GM19467 (cell line): Measurements from ENCODE around the gene ZNF582.
"Not testable (repeated sequence)": the region's sequence is repeated elsewhere in the genome, so short reads cannot be mapped to it uniquely, and the experiment has no call there.

Experiments used
- ATAC-seq: cut with Tn5 transposase; IDR thresholded peaks from one replicate; pipeline ENCODE4 v1.9.1; 2021; ENCODE audit warnings: mild to moderate bottlenecking, moderate library complexity; ENCODE audit not compliant: unreplicated experiment

Gene ZNF582

DNA sequence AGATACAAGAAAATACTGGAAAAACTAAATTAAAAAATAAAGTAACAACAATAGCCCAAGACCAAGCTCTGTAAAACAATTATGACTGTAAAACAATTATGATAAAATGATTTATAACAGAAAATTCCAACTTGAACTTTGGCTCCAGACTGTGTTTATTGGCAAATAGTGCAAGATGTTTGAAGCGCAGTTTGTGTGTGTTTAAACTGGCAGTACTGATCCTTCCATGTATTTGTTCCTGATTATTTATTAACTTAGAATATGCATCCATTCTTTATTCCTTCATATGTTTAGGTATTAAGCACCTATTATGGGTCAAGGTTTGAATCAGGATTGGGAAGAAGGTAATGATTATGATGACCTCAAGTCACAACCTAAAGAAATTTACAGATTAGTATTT, 37.8 kb downstream of the ZNF582 start:
- no peak for ATAC-seq

GRCh38 chr19:56351208-56351607, 42.1 kb downstream of the ZNF582 start:
- no peak for ATAC-seq

DNA sequence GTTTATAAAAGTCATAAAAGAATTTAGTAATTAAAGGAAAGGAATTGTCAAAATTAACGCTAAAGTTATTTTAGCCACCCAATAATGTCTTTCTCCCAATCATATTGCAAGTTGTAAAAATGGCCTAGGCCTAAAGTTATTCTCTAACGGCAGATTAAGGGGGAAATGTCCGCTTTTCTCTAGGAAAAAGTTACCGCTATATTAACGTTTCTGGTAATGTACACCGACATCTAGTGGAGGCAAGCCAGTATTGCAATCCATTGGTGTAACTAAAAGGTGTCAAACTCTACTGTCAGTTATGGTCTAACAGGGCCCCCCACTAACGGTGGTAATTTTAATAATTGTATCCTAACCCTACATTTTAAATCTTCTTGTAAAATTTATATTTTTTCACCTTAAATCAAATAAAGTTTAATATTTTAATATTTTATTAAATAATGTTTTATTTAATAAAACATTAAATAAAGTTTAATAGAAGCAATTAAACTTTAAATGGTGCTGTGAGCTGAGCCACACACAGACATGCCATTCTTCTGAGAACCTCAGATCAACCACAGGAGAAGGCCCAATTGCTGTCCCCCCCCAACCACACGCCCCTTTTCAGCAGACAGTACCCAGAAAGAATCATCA, 42.8 kb downstream of the ZNF582 start:
- no peak for ATAC-seq

GRCh38 chr19:56348289-56348877, 45.0 kb downstream of the ZNF582 start:
- ATAC-seq: no peak

DNA sequence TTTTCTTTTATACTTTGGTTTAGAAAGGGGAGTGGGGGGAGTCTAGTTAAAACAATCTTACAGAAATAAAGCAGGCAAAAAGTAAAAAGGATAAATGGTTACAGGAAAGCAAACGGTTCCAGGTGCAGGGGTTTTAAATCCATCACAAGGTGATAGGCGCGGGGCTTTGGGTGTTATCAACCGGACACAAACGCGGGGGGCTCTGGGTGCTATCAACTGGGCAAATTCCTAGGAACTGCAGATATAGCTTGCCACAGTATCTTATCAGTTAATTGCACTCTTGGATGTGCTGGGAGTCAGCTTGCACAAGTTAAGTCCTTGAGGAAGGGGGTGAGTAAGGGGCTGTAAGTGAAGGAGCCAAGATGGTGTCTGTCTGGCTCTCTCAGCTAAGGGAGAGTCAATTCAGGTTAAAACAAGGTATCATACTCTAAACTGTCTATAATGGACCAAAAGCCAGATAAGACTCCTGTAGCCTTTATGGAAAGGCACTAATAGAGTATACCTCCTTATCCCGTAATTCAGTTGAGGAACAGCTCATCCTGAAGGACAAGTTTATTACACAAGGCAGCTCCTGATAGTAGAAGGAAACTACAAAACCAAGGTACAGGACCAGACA, 46.1 kb downstream of the ZNF582 start:
- no peak for ATAC-seq

DNA sequence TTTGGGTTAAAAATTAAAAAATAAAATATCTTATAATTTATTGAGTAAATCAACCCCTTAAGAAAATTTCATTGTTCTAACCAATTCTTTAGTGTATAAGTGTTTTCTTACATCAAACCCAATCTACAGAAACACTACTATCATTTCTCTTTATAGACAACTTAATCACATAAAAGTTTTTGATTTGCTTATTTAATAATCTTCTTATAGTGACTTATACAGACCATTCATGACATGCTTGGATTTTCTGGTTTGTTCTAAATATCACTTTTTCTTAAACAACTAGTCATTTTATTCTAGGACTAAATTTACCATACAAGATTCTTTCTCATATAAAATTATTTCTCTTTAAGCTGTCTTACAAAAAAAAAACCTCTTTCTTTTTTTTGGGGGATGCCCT, 51.4 kb downstream of the ZNF582 start:
- ATAC-seq: no peak

- ATAC-seq: not testable (repeated sequence)
Measured at GRCh38 chr19:56339031-56339430, 54.3 kb downstream of the ZNF582 start.

GRCh38 chr19:56337077-56337476, 56.3 kb downstream of the ZNF582 start:
- not testable (repeated sequence) for ATAC-seq

GRCh38 chr19:56335371-56335770, 58.0 kb downstream of the ZNF582 start:
- not testable (repeated sequence) for ATAC-seq

DNA sequence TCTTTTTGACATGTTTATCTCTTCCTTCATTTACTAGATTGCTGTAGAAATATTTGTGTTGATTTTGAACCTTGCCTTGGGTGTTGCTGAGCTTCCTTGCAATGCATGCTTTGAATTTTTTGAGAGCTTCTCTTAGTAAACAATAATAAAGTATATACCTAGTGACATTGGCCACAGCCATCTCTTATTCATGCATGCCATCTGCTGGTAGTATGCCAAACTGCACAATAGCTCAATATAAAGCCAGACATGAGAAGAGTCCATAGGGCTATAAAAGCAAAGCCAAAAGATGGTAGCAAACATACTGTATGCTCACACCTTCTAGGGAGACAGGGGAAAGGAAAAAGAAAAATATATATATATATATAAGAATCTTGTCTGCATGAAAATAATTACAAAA, 59.8 kb downstream of the ZNF582 start:
- ATAC-seq: no peak
